ENCODE measurements around the gene WNT3A.

The WNT3A gene

GRCh38 chr1:228031276-228031995 lies 24.6 kb downstream of the WNT3A start:
- DNase-seq (ENCODE audit: low read depth in 3 of 3) = no peak

DNA sequence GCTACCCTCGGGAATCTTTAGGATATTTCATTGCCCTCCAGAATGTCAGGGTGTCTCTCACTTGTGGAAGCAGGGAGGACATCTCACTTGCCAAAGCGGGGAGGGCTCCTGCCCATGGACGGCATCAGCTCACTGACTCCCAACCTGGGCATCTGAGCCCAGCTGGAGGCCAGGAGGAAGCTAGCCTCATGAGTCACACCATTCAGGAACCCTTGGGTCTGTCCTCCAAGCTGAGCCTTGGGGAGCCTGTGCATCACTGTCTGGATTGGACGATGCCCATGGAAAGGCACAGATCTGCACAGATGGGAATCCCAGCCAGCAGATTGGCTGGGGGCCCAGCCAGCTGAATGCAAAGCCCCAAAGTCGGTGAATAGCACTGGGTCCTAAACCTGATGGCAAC lies 25.2 kb downstream of the WNT3A start:
- no peak for DNase-seq (ENCODE audit: low read depth in 3 of 3)

DNA sequence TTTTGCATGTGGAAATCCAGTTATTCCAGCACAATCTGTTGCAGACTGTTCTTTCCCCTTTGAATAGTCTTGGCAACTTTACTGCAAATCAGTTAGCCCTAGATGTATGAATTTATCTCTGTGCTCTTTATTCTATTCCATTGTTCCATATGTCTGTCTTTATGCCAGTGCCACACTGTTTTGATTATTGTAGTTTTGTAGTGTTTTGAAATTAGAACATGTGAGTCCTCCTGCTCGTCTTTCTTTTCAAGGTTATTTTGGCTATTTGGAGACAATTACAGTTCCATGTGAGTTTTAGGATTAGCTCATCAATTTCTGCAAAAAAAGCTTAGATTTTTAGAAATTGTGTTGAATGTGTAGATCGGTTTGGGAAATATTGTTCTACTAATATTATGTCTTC lies 26.6 kb downstream of the WNT3A start:
- DNase-seq (ENCODE audit: low read depth in 3 of 3) = no peak

DNA sequence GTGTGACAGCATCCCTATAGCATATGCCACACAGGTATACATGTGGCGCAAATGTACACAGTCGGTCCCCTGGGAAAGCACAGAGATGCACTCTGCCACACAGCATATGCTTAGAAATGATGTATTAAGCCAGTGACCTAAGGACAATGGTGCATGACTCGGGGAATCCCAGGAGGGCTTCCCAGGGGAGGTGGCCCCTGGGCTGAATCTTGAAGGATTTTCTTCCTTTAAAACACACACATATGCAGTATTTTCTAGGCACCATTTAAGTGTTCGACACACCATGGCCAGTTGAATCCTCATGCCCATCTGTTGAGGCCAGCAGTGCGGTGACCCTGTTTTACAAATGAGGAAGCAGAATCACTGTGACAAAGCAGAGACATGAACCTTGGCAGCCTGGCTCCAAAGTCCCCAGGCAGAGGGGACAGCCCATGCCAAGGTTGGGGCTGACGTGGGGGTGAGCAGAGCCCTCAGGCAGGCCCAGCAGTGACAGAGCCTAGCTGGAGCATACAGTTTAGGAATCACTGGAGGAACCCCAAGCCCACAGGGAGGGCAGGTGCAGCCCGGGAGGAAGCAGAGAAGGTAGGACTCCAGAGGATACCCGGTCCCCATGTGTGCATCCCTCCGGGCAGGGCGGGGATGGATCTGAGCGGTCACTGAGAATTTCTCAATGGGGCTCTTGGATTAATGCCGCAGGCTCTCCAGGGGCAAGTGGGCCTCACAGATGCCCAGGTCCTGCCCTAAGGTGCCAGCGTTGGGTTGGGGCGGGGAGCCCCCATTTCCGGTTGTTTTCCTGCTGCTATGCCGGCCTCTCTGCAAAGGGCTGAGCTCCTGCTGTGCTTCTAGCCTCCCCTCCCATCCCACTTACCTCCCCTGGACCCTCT lies 28.4 kb downstream of the WNT3A start:
- DNase-seq (ENCODE audit: low read depth in 3 of 3) = no peak

GRCh38 chr1:228035844-228036243 lies 29.0 kb downstream of the WNT3A start:
- DNase-seq (ENCODE audit: low read depth in 3 of 3) = no peak

- DNase-seq (ENCODE audit: low read depth in 3 of 3) = no peak
Observed at GRCh38 chr1:228036701-228037231, 30.0 kb downstream of the WNT3A start.

DNA sequence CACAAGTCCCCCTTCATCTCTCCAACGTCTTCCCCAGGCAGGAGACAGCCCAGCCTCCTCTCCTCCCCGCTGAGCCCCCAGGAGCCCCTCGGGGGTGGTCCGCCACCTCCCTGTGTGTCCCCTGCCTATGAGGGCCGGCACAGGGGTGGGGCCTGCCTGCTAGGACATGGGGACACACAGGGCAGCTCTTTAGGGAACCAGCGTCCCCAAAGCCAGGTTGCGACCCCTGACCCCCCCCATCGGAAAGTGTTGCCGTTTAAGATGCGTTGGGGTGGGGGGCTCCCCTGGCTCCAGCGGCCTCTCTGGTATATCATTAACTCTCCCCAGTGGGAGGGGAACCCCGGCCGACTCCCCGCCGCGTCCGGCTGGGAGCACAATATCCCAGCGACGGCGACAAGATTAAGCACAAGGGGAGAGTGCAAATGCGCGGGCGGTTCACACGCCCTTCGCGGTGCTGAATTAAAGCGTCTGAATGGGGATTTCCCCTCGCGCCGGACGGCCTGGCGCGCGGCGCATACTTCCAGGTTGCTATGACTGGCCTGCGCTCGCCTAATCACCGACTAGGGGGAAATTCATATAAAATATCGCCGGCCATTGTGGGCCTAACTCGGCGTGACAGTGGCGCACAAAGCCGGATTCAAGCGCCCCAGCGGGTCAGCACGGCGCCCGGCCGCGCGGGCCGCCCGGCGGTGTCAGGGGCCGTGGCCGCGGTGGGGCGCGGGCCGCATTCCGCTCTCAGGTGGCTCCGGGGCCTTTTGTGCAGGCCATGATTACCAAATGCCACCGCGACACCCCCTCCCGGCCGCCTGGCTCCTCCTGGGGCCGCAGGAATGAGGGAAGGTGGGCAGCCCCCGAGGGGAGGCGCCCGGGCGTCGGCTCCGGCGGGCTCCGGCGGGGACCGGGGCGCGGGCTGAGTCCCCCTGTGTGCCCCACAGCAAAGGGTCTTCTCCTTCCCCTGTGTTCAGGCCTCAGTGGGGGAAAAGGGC lies 30.9 kb downstream of the WNT3A start:
- DNase-seq (ENCODE audit: low read depth in 3 of 3) = peak; percentile 20 to 30 (median 21)

DNA sequence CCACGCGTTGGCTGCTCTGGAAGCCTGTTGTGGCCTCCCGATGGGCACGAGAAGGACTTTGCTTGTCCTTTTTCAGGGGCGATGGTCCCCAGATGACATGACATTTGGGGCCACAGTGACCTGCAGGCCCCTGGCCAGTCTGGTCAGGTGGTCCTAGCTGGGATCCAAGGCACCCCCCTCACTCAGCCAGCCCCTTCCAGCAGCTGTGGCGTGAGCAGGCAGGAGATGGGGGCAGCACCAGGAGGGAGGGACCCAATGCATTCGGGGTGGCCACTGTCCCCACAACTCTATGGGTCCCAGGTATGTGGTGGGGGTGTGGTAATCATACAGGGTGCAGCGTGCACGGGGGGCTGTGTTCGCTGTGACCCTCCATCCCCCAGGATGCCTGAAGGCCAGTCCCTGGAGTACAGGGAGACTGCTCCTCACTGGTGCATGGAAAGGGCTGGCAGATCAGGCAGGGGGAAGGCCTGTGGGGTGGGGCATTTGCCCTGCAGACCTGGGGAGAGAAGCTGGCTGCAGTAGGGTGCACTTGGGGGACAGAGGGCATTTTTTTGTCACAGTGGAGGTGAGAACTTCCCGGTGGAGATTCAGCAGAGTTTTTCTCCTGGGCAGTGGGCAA lies 31.7 kb downstream of the WNT3A start:
- no peak for DNase-seq (ENCODE audit: low read depth in 3 of 3)

DNA sequence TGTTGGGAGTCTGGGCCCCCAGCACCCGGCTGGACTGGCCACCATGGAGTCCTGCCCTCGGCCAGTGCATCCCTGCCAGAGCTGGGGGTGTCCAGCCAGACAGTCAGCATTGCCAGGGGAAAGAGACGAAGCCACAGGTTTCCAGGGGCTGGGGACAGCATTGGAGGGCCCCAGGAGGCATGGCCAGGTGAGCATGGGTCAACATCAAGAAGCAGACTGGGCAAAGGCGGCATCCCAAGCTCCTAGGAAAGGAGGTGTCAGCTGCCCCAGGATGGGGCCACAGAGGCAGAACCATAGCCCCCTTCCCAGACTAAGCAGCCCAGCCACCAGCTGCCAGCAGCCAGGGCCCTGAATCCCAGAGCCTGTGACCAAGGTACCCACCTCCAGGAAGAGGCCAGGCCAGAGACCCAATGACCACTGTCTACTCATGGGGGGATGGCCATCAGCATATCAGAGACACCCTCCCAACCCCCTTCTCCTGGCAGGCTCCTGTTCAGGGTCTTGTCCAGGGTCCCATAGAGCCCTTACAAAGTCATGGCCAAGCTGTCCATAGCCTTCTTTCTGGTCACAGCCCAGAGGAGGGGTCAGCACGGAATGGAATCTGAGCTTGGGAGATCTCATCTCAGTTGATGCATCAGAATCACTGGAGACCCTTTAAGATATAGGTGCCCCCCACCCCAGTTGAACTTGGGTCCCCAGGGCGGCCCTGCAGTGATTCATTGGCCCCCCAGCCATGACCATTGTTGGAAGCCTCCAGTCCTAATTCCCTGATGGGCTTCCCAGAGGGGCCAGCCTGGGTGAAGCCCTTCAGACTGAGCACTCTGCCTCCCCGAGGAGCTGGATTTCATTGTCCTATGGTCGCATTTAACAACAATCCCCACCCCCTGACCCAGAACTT lies 32.5 kb downstream of the WNT3A start:
- no peak for DNase-seq (ENCODE audit: low read depth in 3 of 3)

DNA sequence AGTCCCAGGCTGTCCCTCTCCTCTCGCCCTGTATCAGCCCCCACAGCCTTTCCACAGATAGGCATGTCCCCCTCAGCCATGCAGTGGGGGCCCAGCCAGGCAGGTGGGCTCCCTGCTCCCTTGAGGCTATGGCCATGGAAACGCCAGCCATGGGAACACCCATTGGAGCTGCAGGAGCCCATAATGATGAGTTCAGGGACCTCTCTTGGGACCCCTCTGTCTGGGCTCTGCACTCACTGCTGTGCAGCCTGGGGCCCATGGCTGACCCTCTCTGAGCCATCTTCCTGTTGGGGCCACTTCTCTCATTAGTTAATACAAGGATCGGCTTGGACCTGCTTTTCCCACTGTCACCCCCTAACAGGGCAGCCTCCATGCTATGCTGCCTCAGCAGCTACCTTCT lies 33.2 kb downstream of the WNT3A start:
- no peak for DNase-seq (ENCODE audit: low read depth in 3 of 3)

GRCh38 chr1:228041316-228041715 lies 34.5 kb downstream of the WNT3A start:
- DNase-seq (ENCODE audit: low read depth in 3 of 3) = no peak

- no peak for DNase-seq (ENCODE audit: low read depth in 3 of 3)
Observed at GRCh38 chr1:228042508-228042907, 35.7 kb downstream of the WNT3A start.

GRCh38 chr1:228043281-228043848 lies 36.6 kb downstream of the WNT3A start:
- no peak for DNase-seq (ENCODE audit: low read depth in 3 of 3)

GRCh38 chr1:228044961-228045360 lies 38.2 kb downstream of the WNT3A start:
- no peak for DNase-seq (ENCODE audit: low read depth in 3 of 3)

DNA sequence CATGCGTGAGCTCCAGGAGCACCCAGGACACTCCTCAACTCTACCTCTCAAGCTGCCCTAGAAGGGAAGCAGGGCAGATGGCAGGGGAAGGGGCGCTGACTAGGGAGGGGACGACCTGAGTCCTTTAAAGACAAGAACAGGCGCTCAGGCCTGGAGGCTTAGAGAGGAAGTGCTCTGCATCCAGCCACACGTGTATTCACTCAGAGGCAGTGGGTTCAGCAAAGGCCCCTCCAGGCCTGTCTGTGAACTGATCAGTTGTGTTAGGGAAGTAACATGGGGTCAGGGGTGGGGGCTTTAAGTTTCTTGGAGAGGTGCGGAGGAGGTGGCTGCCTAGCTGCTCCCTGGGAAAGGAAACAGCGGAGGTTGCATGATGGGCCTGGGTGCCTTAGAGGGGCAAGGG lies 38.6 kb downstream of the WNT3A start:
- no peak for DNase-seq (ENCODE audit: low read depth in 3 of 3)

- DNase-seq (ENCODE audit: low read depth in 3 of 3) = no peak
Observed at GRCh38 chr1:228045871-228046270, 39.1 kb downstream of the WNT3A start.

DNA sequence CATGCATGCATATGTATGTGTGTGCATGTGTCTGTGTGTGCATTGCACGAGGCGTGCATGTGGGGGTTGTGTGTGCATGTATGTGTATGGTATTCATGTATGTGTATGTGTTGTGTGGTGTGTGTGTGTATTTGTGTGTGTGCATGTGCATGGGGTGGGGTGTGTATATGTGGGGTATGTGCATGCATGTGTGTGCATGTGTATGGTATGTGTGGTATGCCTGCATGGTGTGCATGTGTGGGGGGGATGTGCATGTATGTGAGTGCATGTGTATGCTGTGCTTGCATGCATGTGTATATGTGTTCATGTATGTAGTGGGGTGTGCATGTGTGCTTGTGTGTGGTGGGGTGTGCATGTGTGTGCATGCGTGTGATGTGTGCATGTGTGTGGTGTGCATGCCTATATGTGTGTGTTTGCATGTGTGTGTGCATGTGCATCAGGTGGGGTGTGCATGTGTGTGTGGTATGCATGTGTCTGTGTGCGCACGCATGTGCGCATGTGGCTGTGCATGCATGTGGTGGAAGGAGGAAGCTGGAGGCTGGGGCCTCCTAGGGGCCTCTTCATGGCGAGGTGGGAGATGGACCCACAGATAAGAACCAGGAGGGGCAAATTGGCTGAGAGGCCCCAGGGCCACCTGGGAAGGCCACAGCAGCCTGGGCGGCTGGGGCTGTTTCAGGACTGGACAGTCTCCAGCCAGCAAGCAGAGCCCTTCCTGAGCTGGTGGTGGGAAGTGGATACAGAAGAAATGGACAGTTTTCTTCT lies 39.8 kb downstream of the WNT3A start:
- no peak for DNase-seq (ENCODE audit: low read depth in 3 of 3)

GRCh38 chr1:228047183-228047466 lies 40.3 kb downstream of the WNT3A start:
- no peak for DNase-seq (ENCODE audit: low read depth in 3 of 3)

DNA sequence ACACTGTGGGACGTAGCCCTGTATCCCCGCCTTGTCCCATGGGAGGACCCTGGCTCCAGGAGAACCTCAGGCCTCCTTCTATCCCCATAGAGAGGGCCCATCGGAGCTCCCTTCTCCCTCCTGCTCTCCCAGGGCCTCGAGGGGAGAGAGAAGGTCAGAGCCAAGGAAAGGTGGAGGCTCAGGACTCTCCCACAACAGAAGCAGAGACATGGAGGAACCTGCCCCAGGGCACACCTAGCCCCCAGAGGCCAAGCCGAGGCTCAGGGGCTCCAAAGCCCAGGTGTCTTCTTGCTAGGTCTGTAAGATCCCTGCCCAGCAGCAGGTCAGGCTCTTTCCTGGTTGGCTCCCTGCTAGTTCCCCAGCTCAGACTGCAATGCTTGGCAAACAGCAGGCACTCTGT lies 41.3 kb downstream of the WNT3A start:
- DNase-seq (ENCODE audit: low read depth in 3 of 3) = no peak
